Measurements from ENCODE around the gene SNURF. TPM values are rescaled to one million over a fixed set of nuclear protein-coding genes. Genes with fewer than 3 reads are reported as not detected.

Gene SNURF
- total and polyA plus RNA-seq, 2 donors (not counting 1 experiment from before 2014, with no cell fraction given) = 9.6 to 33.1 TPM

DNA sequence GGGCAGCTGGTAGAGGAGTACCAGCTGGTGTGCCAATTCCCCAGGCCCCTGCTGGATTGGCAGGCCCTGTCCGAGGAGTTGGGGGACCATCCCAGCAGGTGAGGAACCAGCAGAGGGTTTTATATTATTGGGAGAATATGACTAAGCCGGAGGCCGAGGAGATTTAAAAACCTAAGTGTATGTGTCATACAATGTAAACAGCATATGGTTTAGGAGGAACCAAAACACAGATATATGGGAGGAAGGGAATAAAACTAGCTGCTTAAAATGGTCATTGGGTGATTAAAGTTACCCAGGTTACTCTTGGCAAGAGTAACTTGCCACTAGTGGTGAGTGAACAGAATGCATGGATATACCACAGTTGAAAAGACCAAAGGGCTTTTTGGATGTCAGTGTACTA, 22.1 kb downstream of the SNURF start:
- DNase-seq (no peak), ATAC-seq (ENCODE audit: low read depth) (no peak)
- Histone ChIP-seq H3K36me3 (replicated peaks in 1 of 2; ENCODE audit: control extremely low read depth in 1 of 2, control insufficient read depth in 1 of 2, extremely low read depth in 1 of 2, insufficient read depth in 2 of 2, low read length in 1 of 2) (peaks cover 2 to 43% of the 10 kb centered on the region in 2 experiments), H3K27ac (ENCODE audit: low read length in 2 of 2) (no peak overlapping the region), H3K27me3 (replicated peaks in 1 of 4; ENCODE audit: control extremely low read depth in 1 of 4, control insufficient read depth in 3 of 4, insufficient read depth in 4 of 4, low read length in 3 of 4) (no peaks in the 10 kb centered on the region), H2AFZ (ENCODE audit: insufficient read depth, low read depth, low read length, poor library complexity, severe bottlenecking) (no peak overlapping the region), H3K4me2 (replicated peaks; ENCODE audit: low read depth, low read length, poor library complexity, severe bottlenecking) (no peak overlapping the region), H4K20me1 (ENCODE audit: control insufficient read depth, insufficient read depth, low read length, poor library complexity, severe bottlenecking) (no peaks in the 10 kb centered on the region), H3K79me2 (ENCODE audit: control insufficient read depth, insufficient read depth, low read length) (no peaks in the 10 kb centered on the region), H3K9me3 (ENCODE audit: control extremely low read depth in 1 of 3, control insufficient read depth in 2 of 3, insufficient read depth in 1 of 3, low read length in 2 of 3) (peaks cover 5 to 32% (median 11%) of the 10 kb centered on the region in 3 donors), H3K4me1 (ENCODE audit: control insufficient read depth in 2 of 2, insufficient read depth in 2 of 2, low read length in 2 of 2) (no peaks in the 10 kb centered on the region), H3K9ac (ENCODE audit: low read length) (no peak overlapping the region), H3K4me3 (ENCODE audit: control extremely low read depth in 1 of 5, extremely low read depth in 1 of 5, insufficient read depth in 1 of 5, low read depth in 2 of 5, low read length in 4 of 5) (no peak overlapping the region)
- CTCF ChIA-PET = no interaction called here
- intact Hi-C loops (cut with micrococcal nuclease) = no loop called here
- H3K27ac Mint-ChIP-seq = no peak overlapping the region
- TF ChIP-seq EZH2 (IDR thresholded peaks at IDR 0.05; ENCODE audit: borderline replicate concordance, insufficient read depth, low read depth, low read length, poor library complexity, severe bottlenecking) = no peak
- TF ChIP-seq, protein P1, sequence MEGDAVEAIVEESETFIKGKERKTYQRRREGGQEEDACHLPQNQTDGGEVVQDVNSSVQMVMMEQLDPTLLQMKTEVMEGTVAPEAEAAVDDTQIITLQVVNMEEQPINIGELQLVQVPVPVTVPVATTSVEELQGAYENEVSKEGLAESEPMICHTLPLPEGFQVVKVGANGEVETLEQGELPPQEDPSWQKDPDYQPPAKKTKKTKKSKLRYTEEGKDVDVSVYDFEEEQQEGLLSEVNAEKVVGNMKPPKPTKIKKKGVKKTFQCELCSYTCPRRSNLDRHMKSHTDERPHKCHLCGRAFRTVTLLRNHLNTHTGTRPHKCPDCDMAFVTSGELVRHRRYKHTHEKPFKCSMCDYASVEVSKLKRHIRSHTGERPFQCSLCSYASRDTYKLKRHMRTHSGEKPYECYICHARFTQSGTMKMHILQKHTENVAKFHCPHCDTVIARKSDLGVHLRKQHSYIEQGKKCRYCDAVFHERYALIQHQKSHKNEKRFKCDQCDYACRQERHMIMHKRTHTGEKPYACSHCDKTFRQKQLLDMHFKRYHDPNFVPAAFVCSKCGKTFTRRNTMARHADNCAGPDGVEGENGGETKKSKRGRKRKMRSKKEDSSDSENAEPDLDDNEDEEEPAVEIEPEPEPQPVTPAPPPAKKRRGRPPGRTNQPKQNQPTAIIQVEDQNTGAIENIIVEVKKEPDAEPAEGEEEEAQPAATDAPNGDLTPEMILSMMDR (IDR thresholded peaks at IDR 0.05) = no peak
- peaks cover 7% of the 10 kb centered on the region for H3K9me3 Mint-ChIP-seq (ENCODE audit: insufficient read depth)
- WGBS (ENCODE audit: insufficient coverage) = 95% methylated on average over 3 of the region's 3 CpGs
- H3K4me1 Mint-ChIP-seq = no peaks in the 10 kb centered on the region
- H3K27me3 Mint-ChIP-seq = no peaks in the 10 kb centered on the region
- H3K4me3 Mint-ChIP-seq = no peak overlapping the region
- POLR2A ChIA-PET = no interaction called here

DNA sequence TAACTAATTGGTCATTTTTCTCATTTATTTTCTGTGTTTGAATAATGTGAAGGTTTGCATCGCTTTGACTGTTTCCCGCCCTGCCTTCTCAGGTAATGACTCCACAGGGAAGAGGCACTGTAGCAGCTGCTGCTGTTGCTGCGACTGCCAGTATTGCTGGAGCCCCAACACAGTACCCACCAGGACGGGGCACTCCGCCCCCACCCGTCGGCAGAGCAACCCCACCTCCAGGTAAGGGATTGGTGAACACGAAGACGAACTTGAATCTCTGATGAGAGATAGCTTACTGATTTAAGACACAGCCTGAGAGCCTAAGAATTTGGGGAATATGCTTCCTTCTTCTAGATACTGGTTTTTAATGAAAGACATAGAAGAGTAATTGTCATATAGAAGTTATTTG, 22.9 kb downstream of the SNURF start:
- Histone ChIP-seq H3K4me3 (ENCODE audit: control extremely low read depth in 1 of 5, extremely low read depth in 1 of 5, insufficient read depth in 1 of 5, low read depth in 2 of 5, low read length in 4 of 5) (no peak overlapping the region), H3K27me3 (replicated peaks in 1 of 4; ENCODE audit: control extremely low read depth in 1 of 4, control insufficient read depth in 3 of 4, insufficient read depth in 4 of 4, low read length in 3 of 4) (no peaks in the 10 kb centered on the region), H3K4me2 (replicated peaks; ENCODE audit: low read depth, low read length, poor library complexity, severe bottlenecking) (no peak overlapping the region), H3K4me1 (ENCODE audit: control insufficient read depth in 2 of 2, insufficient read depth in 2 of 2, low read length in 2 of 2) (no peaks in the 10 kb centered on the region), H4K20me1 (ENCODE audit: control insufficient read depth, insufficient read depth, low read length, poor library complexity, severe bottlenecking) (no peaks in the 10 kb centered on the region), H3K9me3 (ENCODE audit: control extremely low read depth in 1 of 3, control insufficient read depth in 2 of 3, insufficient read depth in 1 of 3, low read length in 2 of 3) (peaks cover 5 to 30% (median 12%) of the 10 kb centered on the region in 3 donors), H3K79me2 (ENCODE audit: control insufficient read depth, insufficient read depth, low read length) (peaks cover 2% of the 10 kb centered on the region), H2AFZ (ENCODE audit: insufficient read depth, low read depth, low read length, poor library complexity, severe bottlenecking) (no peak overlapping the region), H3K36me3 (replicated peaks in 1 of 2; ENCODE audit: control extremely low read depth in 1 of 2, control insufficient read depth in 1 of 2, extremely low read depth in 1 of 2, insufficient read depth in 2 of 2, low read length in 1 of 2) (peaks cover 2 to 50% of the 10 kb centered on the region in 2 experiments), H3K9ac (ENCODE audit: low read length) (no peak overlapping the region), H3K27ac (ENCODE audit: low read length in 2 of 2) (no peak overlapping the region)
- WGBS (ENCODE audit: insufficient coverage) = 97% methylated on average over 7 of the region's 9 CpGs
- ATAC-seq (ENCODE audit: low read depth) (no peak), DNase-seq (no peak)
- intact Hi-C loops (cut with micrococcal nuclease) = no loop called here
- H3K9me3 Mint-ChIP-seq (ENCODE audit: insufficient read depth) = peaks cover 7% of the 10 kb centered on the region
- TF ChIP-seq, protein P1 (IDR thresholded peaks at IDR 0.05) = no peak
- TF ChIP-seq EZH2 (IDR thresholded peaks at IDR 0.05; ENCODE audit: borderline replicate concordance, insufficient read depth, low read depth, low read length, poor library complexity, severe bottlenecking) = no peak
- H3K27ac Mint-ChIP-seq = no peak overlapping the region
- H3K27me3 Mint-ChIP-seq = no peaks in the 10 kb centered on the region
- POLR2A ChIA-PET = no interaction called here
- CTCF ChIA-PET = no interaction called here
- no peaks in the 10 kb centered on the region for H3K4me1 Mint-ChIP-seq
- no peak overlapping the region for H3K4me3 Mint-ChIP-seq
